ENCODE results near the gene TRPC4AP.

GRCh38 chr20:35001596-35002362, 90.8 kb downstream of the TRPC4AP start:
- TF ChIP-seq CTCF (conservative IDR thresholded peaks at IDR 0.05; ENCODE audit: low read length) = peak; percentile 70
- no peak for TF ChIP-seq EZH2phosphoT487 (IDR thresholded peaks at IDR 0.05; ENCODE audit: borderline replicate concordance, low read depth, low read length)

Measured in OCI-LY7 (cell line).